Endometrial microvascular endothelial cells (primary cell): ENCODE measurements around the gene MAZ. TPM values are rescaled to one million over a fixed set of nuclear protein-coding genes. Genes with fewer than 3 reads are reported as not detected.
"Not testable (repeated sequence)": the region's sequence is repeated elsewhere in the genome, so short reads cannot be mapped to it uniquely, and the experiment has no call there.

Source experiments
- in situ Hi-C: cut with HindIII; loops from 2 replicates; pipeline ENCODE4 v1.10.0; 2017; ENCODE audit warnings: low sequenced_read_pairs, low pct_unique_long_range_greater_than_20kb; ENCODE audit errors: inconsistent ontology term
- total RNA-seq: library from RNA; depleted of rRNA; stranded (reverse); fragments of >200 nt; gene quantifications from one replicate; pipeline ENCODE4 v1.2.3, GENCODE V29; 2015; ENCODE audit errors: inconsistent ontology term

MAZ gene
- total RNA-seq, 1 donor from 2014 or later = 179 TPM

DNA sequence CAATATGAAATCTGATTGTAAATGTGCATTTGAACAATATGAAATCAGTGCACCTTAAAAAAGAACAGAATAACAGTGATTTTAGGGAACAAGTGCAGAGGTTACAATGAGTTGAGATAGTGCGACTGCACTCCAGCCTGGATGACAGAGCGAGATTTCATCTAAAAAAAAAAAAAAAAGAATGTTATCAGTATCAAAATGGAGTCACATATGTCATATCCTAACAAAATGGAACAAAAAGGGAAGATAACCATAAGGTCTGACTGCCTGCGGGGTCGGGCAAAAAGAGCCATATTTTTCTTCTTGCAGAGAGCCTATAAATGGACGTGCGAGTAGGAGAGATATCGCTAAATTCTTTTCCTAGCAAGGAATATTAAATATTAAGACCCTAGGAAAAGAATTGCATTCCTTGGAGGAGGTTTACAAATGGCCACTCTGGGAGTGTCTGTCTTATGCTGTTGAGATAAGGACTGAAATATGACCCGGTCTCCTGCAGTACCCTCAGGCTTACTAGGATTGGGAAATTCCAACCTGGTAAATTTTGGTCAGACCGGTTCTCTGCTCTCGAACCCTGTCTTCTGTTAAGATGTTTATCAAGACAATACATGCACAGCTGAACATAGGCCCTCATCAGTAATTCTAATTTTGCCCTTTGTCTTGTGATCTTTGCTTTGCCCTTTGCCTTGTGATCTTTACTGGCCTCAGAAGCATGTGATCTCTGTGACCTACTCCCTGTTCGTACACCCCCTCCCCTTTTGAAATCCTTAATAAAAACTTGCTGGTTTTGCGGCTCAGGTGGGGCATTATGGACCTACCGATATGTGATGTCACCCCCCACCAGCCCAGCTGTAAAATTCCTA lies 23.0 kb upstream of the MAZ start:
- in situ Hi-C loops = not testable (repeated sequence)

DNA sequence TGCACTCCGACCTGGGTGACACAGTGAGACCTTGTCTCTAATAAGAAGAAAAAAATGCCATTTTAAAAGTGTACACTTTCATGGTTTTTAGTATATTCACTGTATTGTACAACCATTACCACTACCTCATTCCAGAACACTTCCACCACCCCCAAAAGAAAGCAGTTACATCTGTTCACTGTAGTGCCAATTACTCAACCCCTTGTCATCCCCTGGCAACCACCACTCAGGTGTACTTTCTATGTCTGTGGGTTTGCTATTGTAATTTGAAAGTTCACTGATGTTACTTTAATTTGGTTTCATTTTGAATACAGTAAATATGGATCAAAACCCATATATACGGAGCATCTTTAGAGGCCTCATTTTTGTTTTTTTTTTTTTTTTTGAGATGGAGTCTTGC lies 22.2 kb upstream of the MAZ start:
- in situ Hi-C loops = no loop called here

DNA sequence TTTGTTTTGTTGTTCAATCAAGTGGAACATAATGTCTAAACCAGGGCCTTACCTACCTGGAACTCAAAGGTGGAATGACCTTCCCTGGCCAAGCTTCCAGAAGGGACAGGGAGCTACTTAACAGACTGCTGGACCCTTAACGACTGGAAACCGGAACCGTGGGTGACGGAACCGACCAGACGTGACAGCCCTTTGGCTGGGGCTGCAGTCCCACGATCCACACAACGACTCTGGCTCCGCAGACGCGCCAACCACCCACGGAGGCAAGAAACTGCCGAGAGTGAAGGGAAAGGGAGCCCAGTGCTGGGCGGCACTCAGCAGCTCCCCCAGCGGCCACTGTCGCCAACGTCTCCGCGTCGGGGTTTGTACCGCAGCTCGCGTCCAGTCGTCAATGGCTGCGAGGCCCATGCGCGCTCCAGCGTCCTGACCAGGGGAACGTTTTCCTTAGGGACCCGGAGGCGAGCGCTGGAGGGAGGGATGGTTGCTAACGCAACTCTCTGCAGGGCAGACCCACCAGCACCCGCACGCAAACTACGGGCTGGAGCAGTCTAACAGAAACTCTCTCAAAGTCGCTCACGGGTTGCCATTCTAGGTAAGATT lies 21.3 kb upstream of the MAZ start:
- in situ Hi-C loops = no loop called here

DNA sequence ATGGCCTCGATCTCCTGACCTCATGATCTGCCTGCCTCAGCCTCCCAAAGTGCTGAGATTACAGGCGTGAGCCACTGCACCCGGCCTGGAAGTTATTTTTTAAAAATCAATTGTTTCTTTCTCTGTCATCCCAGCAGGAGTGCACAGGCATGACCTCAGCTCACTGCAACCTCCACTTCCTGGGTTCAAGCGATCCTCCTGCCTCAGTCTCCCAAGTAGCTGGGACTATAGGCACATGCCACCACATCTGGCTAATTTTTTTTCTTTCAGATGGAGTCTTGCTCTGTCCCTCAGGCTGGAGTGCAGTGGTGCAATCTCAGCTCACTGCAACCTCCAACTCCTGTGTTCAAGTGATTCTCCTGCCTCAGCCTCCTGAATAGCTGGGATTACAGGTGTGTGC lies 19.2 kb upstream of the MAZ start:
- in situ Hi-C loops = not testable (repeated sequence)

DNA sequence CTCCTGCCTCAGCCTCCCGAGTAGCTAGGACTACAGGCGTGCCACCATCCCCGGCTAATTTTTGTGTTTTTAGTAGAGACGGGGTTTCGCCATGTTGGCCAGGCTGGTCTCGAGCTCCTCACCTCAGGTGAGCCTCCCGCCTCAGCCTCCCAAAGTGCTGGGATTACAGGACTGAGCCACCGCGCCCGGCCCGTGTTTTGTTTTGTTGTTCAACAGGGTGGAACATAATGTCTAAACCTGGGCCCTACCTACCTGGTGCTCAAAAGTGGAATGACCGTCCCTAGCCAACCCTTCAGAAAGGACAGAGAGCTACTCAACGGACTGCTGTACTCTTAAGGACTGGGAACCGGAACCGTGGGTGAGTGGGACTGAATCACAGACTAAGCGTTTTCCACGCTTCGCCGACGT lies 16.6 kb upstream of the MAZ start:
- in situ Hi-C loops = no loop called here

DNA sequence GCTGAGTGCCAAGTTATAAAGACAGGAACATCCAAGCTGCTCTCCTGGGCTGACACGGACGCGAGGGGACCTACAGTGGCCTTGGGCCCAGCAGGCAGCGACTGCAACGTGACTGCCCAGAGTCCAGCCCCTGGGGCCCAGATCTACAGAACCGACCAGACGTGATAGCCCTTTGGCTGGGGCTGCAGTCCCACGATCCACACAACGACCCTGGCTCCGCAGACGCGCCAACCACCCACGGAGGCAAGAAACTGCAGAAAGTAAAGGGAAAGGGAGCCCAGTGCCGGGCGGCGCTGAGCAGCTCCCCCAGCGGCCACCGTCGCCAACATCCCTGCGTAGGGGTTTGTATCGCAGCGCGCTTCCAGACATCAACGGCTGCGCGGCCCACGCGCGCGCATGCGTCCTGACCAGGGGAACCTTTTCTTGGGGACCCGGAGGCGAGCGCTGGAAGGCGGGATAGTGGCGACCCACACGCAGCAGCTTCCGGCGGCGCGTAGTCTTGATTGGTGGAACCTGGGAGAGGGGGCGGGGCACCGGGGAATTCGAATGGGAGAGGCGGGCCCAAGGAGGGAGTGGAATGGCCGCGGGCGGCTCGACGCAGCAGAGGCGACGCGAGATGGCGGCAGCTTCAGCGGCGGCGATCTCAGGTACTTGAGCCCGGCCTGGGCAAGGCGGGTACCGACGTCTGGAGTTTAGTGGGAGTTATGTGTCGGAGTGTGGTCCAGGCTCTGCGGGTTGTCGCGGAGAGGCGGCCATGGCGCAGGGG lies 16.0 kb upstream of the MAZ start, which contains the start of gene KIF22:
KIF22 (plus strand) TSS at position 569 of the 766 bp plus-strand sequence; CDS start at position 578, 9 bp downstream.
- in situ Hi-C loops = no loop called here

DNA sequence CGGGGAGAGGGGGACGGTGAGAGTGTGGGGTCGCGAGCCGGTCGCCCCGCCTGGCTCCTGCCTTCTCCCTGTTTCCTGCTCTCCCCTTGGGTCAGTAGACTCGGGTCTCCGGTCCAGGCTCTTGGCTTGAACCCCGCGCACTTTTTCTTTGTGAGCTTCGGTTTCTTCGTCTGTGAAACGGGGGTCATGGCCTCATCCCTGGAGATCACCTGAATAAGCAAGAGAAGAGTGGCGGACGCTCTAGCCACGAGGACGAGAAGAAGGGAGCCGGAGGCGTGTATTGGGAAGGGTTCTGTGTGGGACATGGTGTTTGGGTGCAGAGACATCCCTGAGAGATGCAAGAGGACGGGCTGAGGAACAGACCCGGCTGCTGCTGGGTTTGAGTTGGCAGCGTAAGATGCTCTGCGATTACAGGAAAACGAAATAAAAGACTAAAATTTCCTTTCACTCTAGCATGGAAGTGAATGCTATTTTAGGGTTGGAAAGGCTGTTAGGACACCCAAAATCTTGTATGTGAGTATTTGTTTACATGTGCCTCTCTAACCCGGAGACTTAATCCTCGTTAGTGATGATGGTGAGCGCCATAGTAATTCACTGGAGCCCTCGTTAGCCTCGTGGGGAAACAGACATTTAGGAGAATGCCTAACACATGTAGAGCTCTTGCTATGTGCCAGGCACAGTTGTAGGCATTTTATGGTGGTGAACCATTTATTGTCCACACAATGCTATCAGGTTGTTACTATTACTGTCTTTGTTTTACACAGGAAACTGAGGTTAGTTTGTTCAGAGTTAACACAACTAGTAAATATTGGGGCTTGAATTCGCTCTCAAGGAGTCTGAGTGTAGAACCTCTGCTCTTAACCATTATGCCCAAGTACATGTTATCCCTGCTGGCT lies 15.1 kb upstream of the MAZ start:
- in situ Hi-C loops = no loop called here

DNA sequence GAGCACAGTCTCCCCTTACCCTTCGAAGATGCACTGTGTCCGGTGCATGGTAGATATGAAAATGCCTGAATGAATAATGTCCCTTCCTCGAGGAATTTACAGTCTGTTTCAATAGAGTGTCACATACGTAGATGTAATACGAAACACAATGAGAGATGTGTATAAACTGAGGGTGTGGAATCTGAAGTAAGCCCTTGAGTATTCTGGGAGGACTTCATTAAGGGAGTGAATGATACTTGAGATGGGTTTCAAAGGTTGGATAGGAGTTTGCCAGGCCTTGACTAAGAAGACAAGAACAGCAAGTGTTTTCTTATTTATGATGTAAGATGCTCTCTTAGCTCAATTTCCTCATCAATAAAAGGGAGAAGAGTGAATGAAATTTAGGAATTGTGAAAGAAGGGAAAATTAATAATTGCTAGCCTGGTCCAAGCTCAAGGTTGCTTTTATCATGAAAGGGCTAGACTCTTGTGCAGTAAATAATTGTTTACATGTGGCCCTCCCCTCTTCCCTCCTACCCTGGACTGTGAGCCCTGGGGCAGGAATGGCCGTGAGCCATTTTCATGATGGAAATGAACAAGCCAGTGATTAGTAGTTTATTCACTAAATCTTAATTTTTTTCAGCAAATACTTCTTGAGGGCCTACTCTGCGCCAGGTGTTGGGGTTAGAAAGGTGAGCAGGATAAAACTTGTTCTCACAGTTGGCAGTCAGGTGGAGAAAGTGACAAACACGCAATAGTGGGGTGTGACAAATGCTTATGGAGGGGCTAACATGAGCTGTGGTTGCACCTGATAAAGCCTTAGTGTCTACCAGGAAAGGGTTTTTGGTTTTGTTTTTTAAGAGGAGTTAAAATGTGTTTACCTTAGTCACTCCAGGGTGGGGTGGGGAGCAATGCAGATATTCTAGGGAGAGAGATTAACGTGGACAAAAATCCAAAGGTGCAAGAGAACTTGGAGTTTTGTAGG lies 14.2 kb upstream of the MAZ start:
- in situ Hi-C loops = no loop called here

DNA sequence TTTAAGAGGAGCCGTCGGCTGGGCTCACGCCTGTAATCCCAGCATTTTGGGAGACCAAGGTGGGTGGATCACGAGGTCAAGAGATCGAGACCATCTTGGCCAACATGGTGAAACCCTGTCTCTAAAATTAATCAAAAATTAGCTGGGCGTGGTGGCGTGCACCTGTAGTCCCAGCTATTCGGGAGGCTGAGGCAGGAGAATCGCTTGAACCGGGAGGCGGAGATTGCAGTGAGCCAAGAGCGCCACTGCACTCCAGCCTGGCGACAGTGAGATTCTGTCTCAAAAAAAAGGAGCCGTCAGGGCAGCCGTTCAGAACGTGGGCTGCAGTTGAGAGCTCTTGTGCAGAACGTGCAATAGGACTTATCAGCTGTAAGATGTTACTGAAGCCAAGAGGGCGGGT lies 13.2 kb upstream of the MAZ start:
- in situ Hi-C loops = not testable (repeated sequence)

DNA sequence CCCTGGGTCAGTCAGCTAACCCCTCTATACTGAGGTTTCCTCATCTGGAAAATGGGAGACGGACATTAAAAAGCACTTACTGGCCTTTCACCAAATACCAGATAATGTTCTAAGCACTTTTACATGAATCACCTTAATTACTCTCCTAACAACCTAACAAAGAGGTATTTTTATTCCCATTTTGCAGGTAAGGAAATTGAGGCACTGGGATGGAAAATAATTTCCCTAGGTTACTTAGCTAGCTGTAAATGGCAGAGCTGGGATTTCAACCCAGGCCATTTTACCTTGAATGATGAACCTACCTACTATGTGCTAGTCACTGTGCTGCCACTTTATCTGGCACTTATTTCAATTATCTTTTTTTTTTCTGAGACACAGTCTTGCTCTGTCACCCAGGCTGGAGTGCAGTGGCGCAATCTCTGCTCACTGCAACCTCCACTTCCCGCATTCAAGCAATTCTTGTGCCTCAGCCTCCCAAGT lies 12.1 kb upstream of the MAZ start:
- in situ Hi-C loops = no loop called here

DNA sequence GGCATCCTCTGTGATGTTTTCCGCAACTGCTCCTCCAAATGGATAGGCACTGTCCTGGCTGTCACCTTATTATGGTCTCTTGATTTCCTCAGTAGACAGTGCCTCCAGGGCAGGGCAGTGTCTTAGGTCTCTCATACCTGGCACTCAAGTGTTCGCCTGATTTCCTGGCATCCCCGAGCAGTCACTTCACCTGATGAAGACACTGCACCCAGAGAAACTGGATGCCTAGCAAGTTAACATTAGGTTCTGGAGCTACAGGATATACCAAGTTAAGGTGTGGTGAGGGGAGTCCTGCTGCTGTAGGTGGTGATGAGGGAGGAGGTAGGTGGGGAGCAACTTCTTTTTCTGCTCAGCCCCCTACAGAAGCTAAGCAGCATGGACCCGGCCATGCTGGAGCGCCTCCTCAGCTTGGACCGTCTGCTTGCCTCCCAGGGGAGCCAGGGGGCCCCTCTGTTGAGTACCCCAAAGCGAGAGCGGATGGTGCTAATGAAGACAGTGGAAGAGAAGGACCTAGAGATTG lies 3.9 kb upstream of the MAZ start:
- in situ Hi-C loops = loop anchor here (10.0 kb wide), 1 partner anchor 62 kb away; the partner anchor contains the start of gene CDIPT

DNA sequence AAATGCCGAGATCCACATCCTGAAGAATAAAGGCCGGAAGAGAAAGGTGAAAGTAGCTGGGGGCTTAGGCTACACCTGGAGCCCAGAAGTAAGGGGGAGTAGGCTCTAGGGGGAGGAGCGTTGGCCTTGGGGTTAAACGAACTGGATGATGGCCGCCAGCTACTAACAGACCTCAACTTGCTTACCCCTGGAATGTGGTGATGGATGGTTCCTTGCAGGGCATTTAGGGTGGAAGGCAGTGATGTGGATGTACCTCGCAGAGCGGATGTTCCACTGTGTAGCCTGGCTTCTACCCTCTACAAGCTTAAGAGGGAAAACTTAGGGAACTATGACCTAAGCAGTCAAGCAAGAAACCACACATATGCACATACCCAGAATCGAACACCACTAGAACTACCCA lies 2.3 kb upstream of the MAZ start:
- in situ Hi-C loops = loop anchor here (10.0 kb wide), 1 partner anchor 61 kb away; the partner anchor contains the start of gene CDIPT

DNA sequence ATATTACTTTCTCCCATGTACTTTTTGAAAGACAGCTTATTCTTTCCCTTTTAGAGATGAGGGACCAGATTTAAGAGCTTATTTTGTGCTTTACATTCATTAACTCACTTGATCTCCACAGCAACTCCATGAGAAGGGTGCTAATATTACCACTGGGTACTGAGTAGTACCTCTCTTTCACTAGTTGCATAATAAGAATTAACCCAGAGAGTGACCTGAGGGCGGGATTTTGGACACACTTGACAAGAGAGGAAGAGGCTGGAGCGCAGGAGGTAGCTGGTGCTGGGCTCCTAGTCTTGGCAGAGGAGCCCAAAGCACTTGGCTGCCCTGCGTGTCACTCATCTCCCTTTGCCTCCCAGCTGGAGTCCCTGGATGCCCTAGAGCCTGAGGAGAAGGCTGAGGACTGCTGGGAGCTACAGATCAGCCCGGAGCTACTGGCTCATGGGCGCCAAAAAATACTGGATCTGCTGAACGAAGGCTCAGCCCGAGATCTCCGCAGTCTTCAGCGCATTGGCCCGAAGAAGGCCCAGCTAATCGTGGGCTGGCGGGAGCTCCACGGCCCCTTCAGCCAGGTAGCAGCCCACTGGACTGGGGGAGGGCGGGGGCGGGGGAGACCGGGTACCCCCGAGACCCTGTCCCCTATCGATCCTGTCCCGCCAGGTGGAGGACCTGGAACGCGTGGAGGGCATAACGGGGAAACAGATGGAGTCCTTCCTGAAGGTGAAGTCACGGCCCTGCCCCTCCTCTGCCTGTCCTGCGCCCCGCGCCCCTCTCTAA lies 1.7 kb upstream of the MAZ start:
- in situ Hi-C loops = loop anchor here (10.0 kb wide), 1 partner anchor 60 kb away; the partner anchor contains the start of gene CDIPT

DNA sequence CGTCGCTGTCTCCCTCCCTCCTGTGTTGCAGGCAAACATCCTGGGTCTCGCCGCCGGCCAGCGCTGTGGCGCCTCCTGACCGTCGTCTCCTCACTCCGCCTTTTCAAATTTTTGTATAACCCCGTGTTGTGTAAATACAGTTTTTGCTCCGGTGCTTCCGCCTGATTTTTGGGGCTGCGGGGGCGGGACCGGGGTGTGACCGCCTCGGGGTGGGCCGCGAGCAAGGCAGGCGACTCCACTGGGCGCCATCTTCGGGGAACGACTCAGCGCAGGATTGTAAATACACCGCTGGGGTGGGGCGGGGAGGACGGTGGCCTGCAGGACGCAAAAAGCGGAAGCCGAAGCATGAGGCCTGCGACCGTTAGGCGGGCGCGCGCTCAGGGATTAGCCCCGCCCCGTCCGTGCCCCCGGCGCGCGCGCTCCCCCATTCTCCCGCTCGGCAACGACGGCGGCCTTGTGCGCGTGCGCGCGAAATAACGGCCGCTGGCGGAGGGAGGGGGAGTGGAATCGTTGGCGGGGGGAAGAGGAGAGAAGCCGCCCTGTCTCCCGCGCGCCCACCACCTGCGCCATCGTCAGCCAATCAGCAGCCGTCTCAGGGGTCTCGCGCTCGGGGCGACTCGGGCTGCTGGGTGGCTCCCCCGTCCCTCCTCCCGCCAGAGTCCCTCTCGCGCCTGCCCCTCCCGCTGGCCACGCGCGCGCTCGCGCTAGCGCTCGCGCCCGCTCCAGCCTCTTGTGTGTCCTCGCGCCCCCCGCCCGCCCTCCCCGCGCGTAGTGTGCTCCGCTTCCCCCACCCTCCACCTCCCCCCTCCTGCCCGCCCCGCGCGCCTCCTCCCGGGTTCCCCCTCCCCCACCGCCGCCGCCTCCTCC lies 864 bp upstream of the MAZ start:
- in situ Hi-C loops = loop anchor here (10.0 kb wide), 1 partner anchor 59 kb away; the partner anchor contains the start of gene CDIPT

DNA sequence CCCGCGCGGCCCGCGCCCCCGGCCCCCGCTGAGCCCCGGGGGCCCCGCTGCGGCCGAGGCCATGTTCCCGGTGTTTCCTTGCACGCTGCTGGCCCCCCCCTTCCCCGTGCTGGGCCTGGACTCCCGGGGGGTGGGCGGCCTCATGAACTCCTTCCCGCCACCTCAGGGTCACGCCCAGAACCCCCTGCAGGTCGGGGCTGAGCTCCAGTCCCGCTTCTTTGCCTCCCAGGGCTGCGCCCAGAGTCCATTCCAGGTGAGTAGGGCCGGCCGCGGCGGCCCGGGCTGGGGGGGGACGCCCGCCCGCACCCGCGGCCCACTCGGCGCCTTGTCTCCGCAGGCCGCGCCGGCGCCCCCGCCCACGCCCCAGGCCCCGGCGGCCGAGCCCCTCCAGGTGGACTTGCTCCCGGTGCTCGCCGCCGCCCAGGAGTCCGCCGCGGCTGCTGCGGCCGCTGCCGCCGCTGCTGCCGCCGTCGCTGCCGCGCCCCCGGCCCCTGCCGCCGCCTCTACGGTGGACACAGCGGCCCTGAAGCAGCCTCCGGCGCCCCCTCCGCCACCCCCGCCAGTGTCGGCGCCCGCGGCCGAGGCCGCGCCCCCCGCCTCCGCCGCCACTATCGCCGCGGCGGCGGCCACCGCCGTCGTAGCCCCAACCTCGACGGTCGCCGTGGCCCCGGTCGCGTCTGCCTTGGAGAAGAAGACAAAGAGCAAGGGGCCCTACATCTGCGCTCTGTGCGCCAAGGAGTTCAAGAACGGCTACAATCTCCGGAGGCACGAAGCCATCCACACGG lies 504 bp downstream of the MAZ start:
- in situ Hi-C loops = loop anchor here (10.0 kb wide), 1 partner anchor 58 kb away; the partner anchor contains the start of gene CDIPT
